GM12878 (cell line): ENCODE data around the gene SLC35F3. TPM values are rescaled to one million over a fixed set of nuclear protein-coding genes. Genes with fewer than 3 reads are reported as not detected.

Experiments
- ATAC-seq: fragments of 200-7000 bp; cut with Tn5 transposase; 3 replicates; pipeline ENCODE4 v1.9.1; 2020; ENCODE audit warnings: mild to moderate bottlenecking, moderate library complexity
- BruUV-seq: library from RNA; stranded (reverse); fragments of 400-500 nt; replicated peaks from 2 replicates; lab custom pipeline; 2021; lab: Mats Ljungman, UMichigan
- CTCF ChIA-PET: fragments of 300-600 bp; sonication (Branson Sonifier 250); formaldehyde crosslinking; extraction: SDS; loops from one replicate; lab custom pipeline; 2021; ENCODE audit warnings: inconsistent platforms; lab: Yijun Ruan, JAX
- POLR2A ChIA-PET: fragments of 350-600 bp; formaldehyde crosslinking; extraction: SDS; loops from one replicate; lab custom pipeline; 2021; ENCODE audit warnings: inconsistent platforms; lab: Charles Lee
- RAD21 ChIA-PET: fragments of 300-600 bp; sonication (Branson Sonifier 250); formaldehyde crosslinking; loops from one replicate; lab custom pipeline; 2023; ENCODE audit warnings: antibody characterized with exemption; ENCODE audit not compliant: unreplicated experiment; lab: Charles Lee
- SMC1A ChIA-PET: fragments of 300-600 bp; sonication (Branson Sonifier 250); formaldehyde crosslinking; loops from one replicate; lab custom pipeline; 2023; ENCODE audit not compliant: unreplicated experiment, uncharacterized antibody; lab: Charles Lee
- DNase-seq: peaks from one replicate; pipeline ENCODE4 v3.0.0-alpha.2; 2011; ENCODE audit warnings: low read depth, low spot score
- FAIRE-seq: peaks from 3 replicates; lab custom pipeline; 2011; peaks lifted over from hg19 to GRCh38; lab: Jason Lieb, UNC
- H2AFZ ChIP-seq: 2 replicates; pipeline ENCODE4 v1.6.0; 2011; ENCODE audit warnings: low read depth, low read length, control low read depth; ENCODE audit not compliant: control insufficient read depth
- H3K27ac ChIP-seq: 2 replicates; pipeline ENCODE4 v1.5.1; 2011; ENCODE audit warnings: control low read depth; ENCODE audit not compliant: control insufficient read depth, insufficient read depth
- H3K27me3 ChIP-seq, 2 experiments: replicated peaks in 1 of 2; 2 replicates each; pipeline versions ENCODE4 v1.6.0 to v1.6.1; 2011; ENCODE audit warnings: low read length in 1 of 2; ENCODE audit not compliant: control insufficient read depth in 2 of 2, insufficient read depth in 2 of 2
- H3K36me3 ChIP-seq, 2 experiments: 2 replicates each; pipeline ENCODE4 v1.5.1; 2011; ENCODE audit warnings: low read length in 1 of 2; ENCODE audit not compliant: control insufficient read depth in 2 of 2, insufficient read depth in 2 of 2
- H3K4me1 ChIP-seq: 2 replicates; pipeline ENCODE4 v1.6.1; 2011; ENCODE audit warnings: mild to moderate bottlenecking, low read length, moderate library complexity, mixed read lengths; ENCODE audit not compliant: control insufficient read depth, insufficient read depth
- H3K4me2 ChIP-seq: 2 replicates; pipeline ENCODE4 v1.6.0; 2011; ENCODE audit warnings: control low read depth; ENCODE audit not compliant: control insufficient read depth, insufficient read depth
- H3K4me3 ChIP-seq: fragments of 200-600 bp; sonication (generic); 2 replicates; pipeline ENCODE4 v1.5.1; 2016
- H3K79me2 ChIP-seq: 2 replicates; pipeline ENCODE4 v1.6.0; 2011; ENCODE audit warnings: low read length; ENCODE audit not compliant: control insufficient read depth, insufficient read depth
- H3K9ac ChIP-seq: 2 replicates; pipeline ENCODE4 v1.8.0; 2011; ENCODE audit warnings: low read length, control low read depth, mixed read lengths; ENCODE audit not compliant: control insufficient read depth, insufficient read depth
- H3K9me3 ChIP-seq: replicated peaks from 3 replicates; pipeline ENCODE4 v1.5.1; 2011; ENCODE audit warnings: mild to moderate bottlenecking, low read length; ENCODE audit not compliant: control insufficient read depth, insufficient read depth
- H4K20me1 ChIP-seq: 2 replicates; pipeline ENCODE4 v1.6.0; 2011; ENCODE audit not compliant: control insufficient read depth, insufficient read depth
- BACH1 ChIP-seq: fragments of 450-650 bp; IDR thresholded peaks from 2 replicates; pipeline ENCODE4 v1.6.1; 2017; ENCODE audit warnings: mild to moderate bottlenecking, borderline replicate concordance
- CHD2 ChIP-seq: IDR thresholded peaks from 2 replicates; pipeline ENCODE4 v1.6.1; 2011; ENCODE audit warnings: low read depth, low read length, improper control_type of control experiment, borderline replicate concordance
- CREM ChIP-seq: IDR thresholded peaks from 2 replicates; pipeline ENCODE4 v1.6.1; 2014; ENCODE audit warnings: antibody characterized with exemption, low read depth
- DPF2 ChIP-seq: fragments of 450-650 bp; IDR thresholded peaks from 2 replicates; pipeline ENCODE4 v1.6.1; 2017; ENCODE audit warnings: mild to moderate bottlenecking
- EED ChIP-seq: sonication (generic); IDR thresholded peaks from 2 replicates; pipeline ENCODE4 v1.6.1; 2016; ENCODE audit warnings: antibody characterized with exemption, low read depth
- ESRRA ChIP-seq: IDR thresholded peaks from 2 replicates; pipeline ENCODE4 v1.6.1; 2012; ENCODE audit warnings: mild to moderate bottlenecking, low read length, improper control_type of control experiment
- IRF5 ChIP-seq: fragments of 450-650 bp; IDR thresholded peaks from 2 replicates; pipeline ENCODE4 v1.6.1; 2017; ENCODE audit warnings: borderline replicate concordance
- JUNB ChIP-seq: IDR thresholded peaks from 2 replicates; pipeline ENCODE4 v1.6.1; 2016; ENCODE audit warnings: antibody characterized with exemption, mild to moderate bottlenecking
- LARP7 ChIP-seq: fragments of 450-650 bp; IDR thresholded peaks from 2 replicates; pipeline ENCODE4 v1.6.1; 2017; ENCODE audit warnings: mild to moderate bottlenecking
- NR2C1 ChIP-seq: fragments of 450-650 bp; IDR thresholded peaks from 2 replicates; pipeline ENCODE4 v1.6.1; 2017; ENCODE audit warnings: antibody characterized with exemption, mild to moderate bottlenecking, moderate library complexity
- PAX5 ChIP-seq: IDR thresholded peaks from 2 replicates; pipeline ENCODE4 v1.6.1; 2011; ENCODE audit warnings: low read depth, low read length, borderline replicate concordance
- RELB ChIP-seq: fragments of 450-650 bp; IDR thresholded peaks from 2 replicates; pipeline ENCODE4 v1.6.1; 2017; ENCODE audit warnings: low read depth, mild to moderate bottlenecking, moderate library complexity
- RUNX3 ChIP-seq: IDR thresholded peaks from 2 replicates; pipeline ENCODE4 v1.6.1; 2012; ENCODE audit warnings: low read length, inconsistent platforms
- SIN3A ChIP-seq: IDR thresholded peaks from 2 replicates; pipeline ENCODE4 v1.6.1; 2012; ENCODE audit warnings: low read depth, low read length, improper control_type of control experiment
- SIX5 ChIP-seq: IDR thresholded peaks from 2 replicates; pipeline ENCODE4 v1.6.1; 2011; ENCODE audit warnings: mild to moderate bottlenecking, low read depth, low read length, moderate library complexity; ENCODE audit not compliant: severe bottlenecking
- YBX1 ChIP-seq: fragments of 450-650 bp; IDR thresholded peaks from 2 replicates; pipeline ENCODE4 v1.6.1; 2016; ENCODE audit warnings: antibody characterized with exemption
- ZBTB33 ChIP-seq: fragments of 450-650 bp; IDR thresholded peaks from 2 replicates; pipeline ENCODE4 v1.6.1; 2017; ENCODE audit warnings: mild to moderate bottlenecking
- ZNF207 ChIP-seq: fragments of 450-650 bp; IDR thresholded peaks from 2 replicates; pipeline ENCODE4 v1.6.1; 2014; ENCODE audit warnings: antibody characterized with exemption, mild to moderate bottlenecking, borderline replicate concordance
- WGBS: methylation state at CpG from one replicate; pipeline ENCODE4 v1.1.6; 2016; ENCODE audit warnings: low lambda C conversion rate; ENCODE audit not compliant: insufficient replicate concordance, insufficient coverage; ENCODE audit errors: missing lambda C conversion rate; 5-methylcytosine and 5-hydroxymethylcytosine counted together
- in situ Hi-C: fragments of 300-500 bp; cut with MboI; formaldehyde crosslinking; loops from 9 replicates; pipeline ENCODE4 v1.14.3; 2018; ENCODE audit warnings: mixed read lengths
- intact Hi-C: fragments of 100-400 bp; cut with micrococcal nuclease; formaldehyde crosslinking; loops from one replicate; pipeline ENCODE4 v1.14.2; 2022; ENCODE audit not compliant: unreplicated experiment
- polyA plus RNA-seq, 11 experiments: library from polyadenylated mRNA; depleted of rRNA in 4 of 11; unstranded in 6 of 11; stranded (reverse) in 5 of 11; fragments of >200 nt; fragmentation: Nextera tagmentation in 4 of 11; fragmentation: Illumina TruSeq in 1 of 11; extraction: Ambion mirVana in 4 of 11; extraction: Trizol in 1 of 11; gene quantifications; 1 replicate in 1 of 11; 2 replicates in 10 of 11; pipeline versions ENCODE4 v1.2.1 to v1.2.3, GENCODE V29; 2011 to 2016; ENCODE audit warnings: inconsistent platforms in 2 of 11, missing spikeins in 2 of 11, low read depth in 1 of 11
- total RNA-seq, 4 experiments: library from RNA; depleted of rRNA in 3 of 4; stranded (reverse); fragments of >200 nt in 3 of 4; fragmentation: Illumina TruSeq in 1 of 4; extraction: Trizol in 1 of 4; gene quantifications; 2 replicates each; pipeline versions ENCODE4 v1.2.1 to v1.2.3, GENCODE V29; 2013 to 2021
- TF ChIP-seq, protein P1 (sequence below): IDR thresholded peaks from 2 replicates; pipeline ENCODE4 v1.6.1; 2012; ENCODE audit warnings: low read depth, low read length, improper control_type of control experiment

Gene SLC35F3
- total and polyA plus RNA-seq, 10 of the 15 experiments (the other 5 are each of a cell fraction or from before 2014, with no cell fraction given) = 1.0 to 8.6 (median 5.7) TPM

GRCh38 chr1:234243521-234244260 is 339.2 kb downstream of the SLC35F3 start:
- Histone ChIP-seq H3K9me3 (peaks cover 2% of the 10 kb centered on the region; the same call in 2 of the 3 replicates), H3K4me3 (no peak overlapping the region), H3K27ac (peak overlapping the region; percentile 55; the same call in 1 of the 2 replicates), H2AFZ (no peak overlapping the region), H4K20me1 (no peaks in the 10 kb centered on the region), H3K4me2 (peak overlapping the region; percentile 64), H3K79me2 (no peaks in the 10 kb centered on the region), H3K27me3 (no peaks in the 10 kb centered on the region), H3K9ac (no peak overlapping the region; the same call in 1 of the 2 replicates), H3K4me1 (peaks cover 44% of the 10 kb centered on the region), H3K36me3 (no peaks in the 10 kb centered on the region)
- SMC1A ChIA-PET = interaction anchor here (0.6 to 9.8 kb wide), 12 partner anchors 10 to 1408 kb away, joined by 3 to 86 read pairs (median 4); no protein-coding TSS in a partner anchor
- peak; percentile 20 for ATAC-seq
- in situ Hi-C loops = no loop called here
- RAD21 ChIA-PET = interaction anchor here (0.9 to 4.9 kb wide), 8 partner anchors 11 to 66 kb away, joined by 3 to 20 read pairs (median 4); no protein-coding TSS in a partner anchor
- DNase-seq = no peak
- intact Hi-C loops = loop anchor here (2.0 kb wide), 1 partner anchor 67 kb away; no protein-coding TSS in a partner anchor
- TSS peak; percentile 79 for BruUV-seq
- WGBS = 4% methylated on average over 3 of the region's 3 CpGs
- POLR2A ChIA-PET = interaction anchor here (1.0 to 1.3 kb wide), 3 partner anchors 17 to 646 kb away, joined by 3 to 5 read pairs (median 3); no protein-coding TSS in a partner anchor
- CTCF ChIA-PET = interaction anchor here (0.7 to 6.6 kb wide), 7 partner anchors 13 to 65 kb away, joined by 3 to 33 read pairs (median 6); no protein-coding TSS in a partner anchor
- no peak for FAIRE-seq
- TF ChIP-seq DPF2 = no peak
- no peak for TF ChIP-seq NR2C1
- TF ChIP-seq ZNF207 = no peak
- peak; percentile 11; the same call in 1 of the 2 replicates for TF ChIP-seq RUNX3
- 0 out of 2 replicates have a peak, but pooled peaks have one; percentile 7 for TF ChIP-seq JUNB
- TF ChIP-seq IRF5 = no peak
- 0 out of 2 replicates have a peak, but pooled peaks have one; percentile 29 for TF ChIP-seq EED
- no peak for TF ChIP-seq ESRRA
- no peak for TF ChIP-seq LARP7
- no peak for TF ChIP-seq BACH1
- no peak for TF ChIP-seq SIN3A
- no peak for TF ChIP-seq PAX5
- no peak for TF ChIP-seq RELB
- TF ChIP-seq CHD2 = no peak
- no peak for TF ChIP-seq ZBTB33
- no peak for TF ChIP-seq YBX1
- no peak for TF ChIP-seq SIX5
- TF ChIP-seq, protein P1, sequence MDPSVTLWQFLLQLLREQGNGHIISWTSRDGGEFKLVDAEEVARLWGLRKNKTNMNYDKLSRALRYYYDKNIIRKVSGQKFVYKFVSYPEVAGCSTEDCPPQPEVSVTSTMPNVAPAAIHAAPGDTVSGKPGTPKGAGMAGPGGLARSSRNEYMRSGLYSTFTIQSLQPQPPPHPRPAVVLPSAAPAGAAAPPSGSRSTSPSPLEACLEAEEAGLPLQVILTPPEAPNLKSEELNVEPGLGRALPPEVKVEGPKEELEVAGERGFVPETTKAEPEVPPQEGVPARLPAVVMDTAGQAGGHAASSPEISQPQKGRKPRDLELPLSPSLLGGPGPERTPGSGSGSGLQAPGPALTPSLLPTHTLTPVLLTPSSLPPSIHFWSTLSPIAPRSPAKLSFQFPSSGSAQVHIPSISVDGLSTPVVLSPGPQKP = no peak
- no peak for TF ChIP-seq CREM
